ENCODE data around the gene SUCO. TPM values are rescaled to one million over a fixed set of nuclear protein-coding genes. Genes with fewer than 3 reads are reported as not detected.

Gene SUCO
- total and polyA plus RNA-seq, 2 experiments from 2014 or later = 18.0 to 49.8 TPM

DNA sequence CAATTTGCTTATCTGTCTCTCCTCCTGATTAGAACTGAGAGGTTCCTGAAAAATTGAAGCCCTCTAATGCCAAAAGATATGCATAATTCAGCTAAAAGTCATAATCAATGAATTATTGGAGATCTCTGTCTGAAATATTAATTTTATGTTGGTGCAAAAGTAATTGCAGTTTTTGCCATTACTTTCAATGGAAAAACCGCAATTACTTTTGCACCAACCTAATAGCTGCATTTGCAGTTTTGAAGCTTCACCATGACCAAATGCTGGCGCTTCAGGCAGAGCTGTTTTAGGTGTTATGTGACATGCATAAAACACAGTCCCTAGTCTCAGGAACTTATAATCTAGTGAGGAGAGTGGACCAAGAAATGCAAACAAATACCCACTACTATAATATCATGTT is 96.2 kb downstream of the SUCO start:
- TF ChIP-seq, protein P1, sequence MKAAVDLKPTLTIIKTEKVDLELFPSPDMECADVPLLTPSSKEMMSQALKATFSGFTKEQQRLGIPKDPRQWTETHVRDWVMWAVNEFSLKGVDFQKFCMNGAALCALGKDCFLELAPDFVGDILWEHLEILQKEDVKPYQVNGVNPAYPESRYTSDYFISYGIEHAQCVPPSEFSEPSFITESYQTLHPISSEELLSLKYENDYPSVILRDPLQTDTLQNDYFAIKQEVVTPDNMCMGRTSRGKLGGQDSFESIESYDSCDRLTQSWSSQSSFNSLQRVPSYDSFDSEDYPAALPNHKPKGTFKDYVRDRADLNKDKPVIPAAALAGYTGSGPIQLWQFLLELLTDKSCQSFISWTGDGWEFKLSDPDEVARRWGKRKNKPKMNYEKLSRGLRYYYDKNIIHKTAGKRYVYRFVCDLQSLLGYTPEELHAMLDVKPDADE (IDR thresholded peaks at IDR 0.05) = no peak
- TF ChIP-seq STAT1 (IDR thresholded peaks at IDR 0.05; ENCODE audit: unreplicated experiment) = no peak
- TF ChIP-seq, protein P2, sequence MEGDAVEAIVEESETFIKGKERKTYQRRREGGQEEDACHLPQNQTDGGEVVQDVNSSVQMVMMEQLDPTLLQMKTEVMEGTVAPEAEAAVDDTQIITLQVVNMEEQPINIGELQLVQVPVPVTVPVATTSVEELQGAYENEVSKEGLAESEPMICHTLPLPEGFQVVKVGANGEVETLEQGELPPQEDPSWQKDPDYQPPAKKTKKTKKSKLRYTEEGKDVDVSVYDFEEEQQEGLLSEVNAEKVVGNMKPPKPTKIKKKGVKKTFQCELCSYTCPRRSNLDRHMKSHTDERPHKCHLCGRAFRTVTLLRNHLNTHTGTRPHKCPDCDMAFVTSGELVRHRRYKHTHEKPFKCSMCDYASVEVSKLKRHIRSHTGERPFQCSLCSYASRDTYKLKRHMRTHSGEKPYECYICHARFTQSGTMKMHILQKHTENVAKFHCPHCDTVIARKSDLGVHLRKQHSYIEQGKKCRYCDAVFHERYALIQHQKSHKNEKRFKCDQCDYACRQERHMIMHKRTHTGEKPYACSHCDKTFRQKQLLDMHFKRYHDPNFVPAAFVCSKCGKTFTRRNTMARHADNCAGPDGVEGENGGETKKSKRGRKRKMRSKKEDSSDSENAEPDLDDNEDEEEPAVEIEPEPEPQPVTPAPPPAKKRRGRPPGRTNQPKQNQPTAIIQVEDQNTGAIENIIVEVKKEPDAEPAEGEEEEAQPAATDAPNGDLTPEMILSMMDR (conservative IDR thresholded peaks at IDR 0.05; ENCODE audit: low read depth in 2 of 2) = no peak
- no peak for TF ChIP-seq POLR2AphosphoS5 (IDR thresholded peaks at IDR 0.05; ENCODE audit: low read depth)
- no peak for TF ChIP-seq EZH2phosphoT487 (IDR thresholded peaks at IDR 0.05; ENCODE audit: unreplicated experiment)
- no peak for TF ChIP-seq JUNB (IDR thresholded peaks at IDR 0.05; ENCODE audit: unreplicated experiment)
- TF ChIP-seq NANOG (IDR thresholded peaks at IDR 0.05; ENCODE audit: borderline replicate concordance) = no peak
- TF ChIP-seq ZNF331 (CRISPR knock-in tag; IDR thresholded peaks at IDR 0.05; ENCODE audit: low read depth) = no peak
- no peak for TF ChIP-seq EZH2 (IDR thresholded peaks at IDR 0.05; ENCODE audit: low read depth, unreplicated experiment)
- no peak for TF ChIP-seq CREB1 (CRISPR knock-in tag; IDR thresholded peaks at IDR 0.05; ENCODE audit: low read depth)
- TF ChIP-seq, protein P3, sequence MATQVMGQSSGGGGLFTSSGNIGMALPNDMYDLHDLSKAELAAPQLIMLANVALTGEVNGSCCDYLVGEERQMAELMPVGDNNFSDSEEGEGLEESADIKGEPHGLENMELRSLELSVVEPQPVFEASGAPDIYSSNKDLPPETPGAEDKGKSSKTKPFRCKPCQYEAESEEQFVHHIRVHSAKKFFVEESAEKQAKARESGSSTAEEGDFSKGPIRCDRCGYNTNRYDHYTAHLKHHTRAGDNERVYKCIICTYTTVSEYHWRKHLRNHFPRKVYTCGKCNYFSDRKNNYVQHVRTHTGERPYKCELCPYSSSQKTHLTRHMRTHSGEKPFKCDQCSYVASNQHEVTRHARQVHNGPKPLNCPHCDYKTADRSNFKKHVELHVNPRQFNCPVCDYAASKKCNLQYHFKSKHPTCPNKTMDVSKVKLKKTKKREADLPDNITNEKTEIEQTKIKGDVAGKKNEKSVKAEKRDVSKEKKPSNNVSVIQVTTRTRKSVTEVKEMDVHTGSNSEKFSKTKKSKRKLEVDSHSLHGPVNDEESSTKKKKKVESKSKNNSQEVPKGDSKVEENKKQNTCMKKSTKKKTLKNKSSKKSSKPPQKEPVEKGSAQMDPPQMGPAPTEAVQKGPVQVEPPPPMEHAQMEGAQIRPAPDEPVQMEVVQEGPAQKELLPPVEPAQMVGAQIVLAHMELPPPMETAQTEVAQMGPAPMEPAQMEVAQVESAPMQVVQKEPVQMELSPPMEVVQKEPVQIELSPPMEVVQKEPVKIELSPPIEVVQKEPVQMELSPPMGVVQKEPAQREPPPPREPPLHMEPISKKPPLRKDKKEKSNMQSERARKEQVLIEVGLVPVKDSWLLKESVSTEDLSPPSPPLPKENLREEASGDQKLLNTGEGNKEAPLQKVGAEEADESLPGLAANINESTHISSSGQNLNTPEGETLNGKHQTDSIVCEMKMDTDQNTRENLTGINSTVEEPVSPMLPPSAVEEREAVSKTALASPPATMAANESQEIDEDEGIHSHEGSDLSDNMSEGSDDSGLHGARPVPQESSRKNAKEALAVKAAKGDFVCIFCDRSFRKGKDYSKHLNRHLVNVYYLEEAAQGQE (IDR thresholded peaks at IDR 0.05; ENCODE audit: unreplicated experiment) = no peak
- TF ChIP-seq ZNF114 (CRISPR knock-in tag; IDR thresholded peaks at IDR 0.05) = no peak
- TF ChIP-seq, protein P4, sequence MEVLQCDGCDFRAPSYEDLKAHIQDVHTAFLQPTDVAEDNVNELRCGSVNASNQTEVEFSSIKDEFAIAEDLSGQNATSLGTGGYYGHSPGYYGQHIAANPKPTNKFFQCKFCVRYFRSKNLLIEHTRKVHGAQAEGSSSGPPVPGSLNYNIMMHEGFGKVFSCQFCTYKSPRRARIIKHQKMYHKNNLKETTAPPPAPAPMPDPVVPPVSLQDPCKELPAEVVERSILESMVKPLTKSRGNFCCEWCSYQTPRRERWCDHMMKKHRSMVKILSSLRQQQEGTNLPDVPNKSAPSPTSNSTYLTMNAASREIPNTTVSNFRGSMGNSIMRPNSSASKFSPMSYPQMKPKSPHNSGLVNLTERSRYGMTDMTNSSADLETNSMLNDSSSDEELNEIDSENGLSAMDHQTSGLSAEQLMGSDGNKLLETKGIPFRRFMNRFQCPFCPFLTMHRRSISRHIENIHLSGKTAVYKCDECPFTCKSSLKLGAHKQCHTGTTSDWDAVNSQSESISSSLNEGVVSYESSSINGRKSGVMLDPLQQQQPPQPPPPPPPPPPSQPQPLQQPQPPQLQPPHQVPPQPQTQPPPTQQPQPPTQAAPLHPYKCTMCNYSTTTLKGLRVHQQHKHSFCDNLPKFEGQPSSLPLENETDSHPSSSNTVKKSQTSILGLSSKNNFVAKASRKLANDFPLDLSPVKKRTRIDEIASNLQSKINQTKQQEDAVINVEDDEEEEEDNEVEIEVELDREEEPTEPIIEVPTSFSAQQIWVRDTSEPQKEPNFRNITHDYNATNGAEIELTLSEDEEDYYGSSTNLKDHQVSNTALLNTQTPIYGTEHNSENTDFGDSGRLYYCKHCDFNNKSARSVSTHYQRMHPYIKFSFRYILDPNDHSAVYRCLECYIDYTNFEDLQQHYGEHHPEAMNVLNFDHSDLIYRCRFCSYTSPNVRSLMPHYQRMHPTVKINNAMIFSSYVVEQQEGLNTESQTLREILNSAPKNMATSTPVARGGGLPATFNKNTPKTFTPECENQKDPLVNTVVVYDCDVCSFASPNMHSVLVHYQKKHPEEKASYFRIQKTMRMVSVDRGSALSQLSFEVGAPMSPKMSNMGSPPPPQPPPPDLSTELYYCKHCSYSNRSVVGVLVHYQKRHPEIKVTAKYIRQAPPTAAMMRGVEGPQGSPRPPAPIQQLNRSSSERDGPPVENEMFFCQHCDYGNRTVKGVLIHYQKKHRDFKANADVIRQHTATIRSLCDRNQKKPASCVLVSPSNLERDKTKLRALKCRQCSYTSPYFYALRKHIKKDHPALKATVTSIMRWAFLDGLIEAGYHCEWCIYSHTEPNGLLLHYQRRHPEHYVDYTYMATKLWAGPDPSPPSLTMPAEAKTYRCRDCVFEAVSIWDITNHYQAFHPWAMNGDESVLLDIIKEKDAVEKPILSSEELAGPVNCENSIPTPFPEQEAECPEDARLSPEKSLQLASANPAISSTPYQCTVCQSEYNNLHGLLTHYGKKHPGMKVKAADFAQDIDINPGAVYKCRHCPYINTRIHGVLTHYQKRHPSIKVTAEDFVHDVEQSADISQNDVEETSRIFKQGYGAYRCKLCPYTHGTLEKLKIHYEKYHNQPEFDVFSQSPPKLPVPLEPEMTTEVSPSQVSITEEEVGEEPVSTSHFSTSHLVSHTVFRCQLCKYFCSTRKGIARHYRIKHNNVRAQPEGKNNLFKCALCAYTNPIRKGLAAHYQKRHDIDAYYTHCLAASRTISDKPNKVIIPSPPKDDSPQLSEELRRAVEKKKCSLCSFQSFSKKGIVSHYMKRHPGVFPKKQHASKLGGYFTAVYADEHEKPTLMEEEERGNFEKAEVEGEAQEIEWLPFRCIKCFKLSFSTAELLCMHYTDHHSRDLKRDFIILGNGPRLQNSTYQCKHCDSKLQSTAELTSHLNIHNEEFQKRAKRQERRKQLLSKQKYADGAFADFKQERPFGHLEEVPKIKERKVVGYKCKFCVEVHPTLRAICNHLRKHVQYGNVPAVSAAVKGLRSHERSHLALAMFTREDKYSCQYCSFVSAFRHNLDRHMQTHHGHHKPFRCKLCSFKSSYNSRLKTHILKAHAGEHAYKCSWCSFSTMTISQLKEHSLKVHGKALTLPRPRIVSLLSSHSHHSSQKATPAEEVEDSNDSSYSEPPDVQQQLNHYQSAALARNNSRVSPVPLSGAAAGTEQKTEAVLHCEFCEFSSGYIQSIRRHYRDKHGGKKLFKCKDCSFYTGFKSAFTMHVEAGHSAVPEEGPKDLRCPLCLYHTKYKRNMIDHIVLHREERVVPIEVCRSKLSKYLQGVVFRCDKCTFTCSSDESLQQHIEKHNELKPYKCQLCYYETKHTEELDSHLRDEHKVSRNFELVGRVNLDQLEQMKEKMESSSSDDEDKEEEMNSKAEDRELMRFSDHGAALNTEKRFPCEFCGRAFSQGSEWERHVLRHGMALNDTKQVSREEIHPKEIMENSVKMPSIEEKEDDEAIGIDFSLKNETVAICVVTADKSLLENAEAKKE (CRISPR knock-in tag; IDR thresholded peaks at IDR 0.05) = no peak
- no peak for DNase-seq (ENCODE audit: low spot score)
- 0 out of 2 replicates have a peak, but pooled peaks cover 18% of the 10 kb centered on the region for H3K9me2 ChIP-seq (ENCODE audit: insufficient read depth)
- no peaks in the 10 kb centered on the region for H4K20me1 ChIP-seq (replicated peaks; ENCODE audit: insufficient read depth)
- no peaks in the 10 kb centered on the region for H3F3A ChIP-seq (replicated peaks; ENCODE audit: low read depth)
- Mint-ChIP-seq H3K4me1 (peaks cover 3% of the 10 kb centered on the region; the same call in 2 of the 3 replicates), H3K9me3 (peaks cover 13% of the 10 kb centered on the region), H3K27ac (no peak overlapping the region), H3K36me3 (ENCODE audit: low read depth) (peaks cover 18% of the 10 kb centered on the region; the same call in 1 of the 3 replicates), H3K27me3 (ENCODE audit: insufficient read depth, low read depth, poor library complexity) (no peaks in the 10 kb centered on the region), H3K4me3 (no peak overlapping the region)
- H3K27me3 ChIP-seq (ENCODE audit: insufficient read depth) = no peaks in the 10 kb centered on the region
- no peak overlapping the region for H3K4me2 ChIP-seq
- no peak overlapping the region for H2AFZ ChIP-seq
- H3K27ac ChIP-seq (ENCODE audit: low read depth) = no peak overlapping the region
- H3K4me1 ChIP-seq (ENCODE audit: insufficient read depth) = no peaks in the 10 kb centered on the region; the same call in 1 of the 2 replicates
- ATAC-seq = no peak
- H3K4me3 ChIP-seq = no peak overlapping the region
- H3K79me2 ChIP-seq (replicated peaks; ENCODE audit: insufficient read depth) = no peaks in the 10 kb centered on the region
- no peaks in the 10 kb centered on the region for H3K36me3 ChIP-seq (ENCODE audit: insufficient read depth)
